ES-I3 (cell line): ENCODE results near the gene IFT80.

ENCODE experiments used
- H3K36me3 ChIP-seq: 2 replicates; pipeline ENCODE4 v1.6.1; 2013; ENCODE audit warnings: mild to moderate bottlenecking, low read length, control low read depth, moderate library complexity; ENCODE audit not compliant: insufficient read depth
- H3K4me1 ChIP-seq: 2 replicates; pipeline ENCODE4 v1.6.1; 2013; ENCODE audit warnings: mild to moderate bottlenecking, control low read depth, low read length; ENCODE audit not compliant: insufficient read depth
- H3K9ac ChIP-seq: 2 replicates; pipeline ENCODE4 v1.6.1; 2013; ENCODE audit warnings: low read depth, mild to moderate bottlenecking, low read length, moderate library complexity
- H3K9me3 ChIP-seq: 2 replicates; pipeline ENCODE4 v1.6.1; 2013; ENCODE audit warnings: mild to moderate bottlenecking, low read length, moderate library complexity; ENCODE audit not compliant: control insufficient read depth, insufficient read depth

IFT80 gene

GRCh38 chr3:160399125-160400029 lies at the start of gene IFT80, which contains the start of gene SMC4:
Gene IFT80 (minus strand): TSS chr3:160399225. CDS start chr3:160384600, 14,625 bp downstream.
Gene SMC4 (plus strand): TSS chr3:160399650. CDS start chr3:160400827, 1,177 bp downstream.
- H3K36me3 ChIP-seq = no peaks in the 10 kb centered on the region
- peak within 1 kb of the TSS; percentile 97 for H3K9ac ChIP-seq
- no peaks in the 10 kb centered on the region for H3K4me1 ChIP-seq
- no peaks in the 10 kb centered on the region for H3K9me3 ChIP-seq

GRCh38 chr3:160447544-160447943 lies 48.5 kb upstream of the IFT80 start:
- H3K9ac ChIP-seq = no peak overlapping the region
- no peaks in the 10 kb centered on the region; the same call in 1 of the 2 replicates for H3K4me1 ChIP-seq
- peaks cover 7% of the 10 kb centered on the region; the same call in 1 of the 2 replicates for H3K9me3 ChIP-seq
- H3K36me3 ChIP-seq = peaks cover 4% of the 10 kb centered on the region

- no peak overlapping the region for H3K9ac ChIP-seq
- H3K36me3 ChIP-seq = peaks cover 4% of the 10 kb centered on the region
- H3K9me3 ChIP-seq = peaks cover 8% of the 10 kb centered on the region; the same call in 1 of the 2 replicates
- no peaks in the 10 kb centered on the region; the same call in 1 of the 2 replicates for H3K4me1 ChIP-seq
Measured at GRCh38 chr3:160446522-160447056, 47.6 kb upstream of the IFT80 start.

GRCh38 chr3:160445854-160446253 lies 46.8 kb upstream of the IFT80 start:
- no peaks in the 10 kb centered on the region; the same call in 1 of the 2 replicates for H3K4me1 ChIP-seq
- peaks cover 4% of the 10 kb centered on the region for H3K36me3 ChIP-seq
- no peak overlapping the region for H3K9ac ChIP-seq
- peaks cover 8% of the 10 kb centered on the region; the same call in 1 of the 2 replicates for H3K9me3 ChIP-seq

GRCh38 chr3:160444411-160444810 lies 45.4 kb upstream of the IFT80 start:
- Histone ChIP-seq H3K9me3 (peaks cover 8% of the 10 kb centered on the region; the same call in 1 of the 2 replicates), H3K9ac (no peak overlapping the region), H3K4me1 (no peaks in the 10 kb centered on the region), H3K36me3 (peaks cover 4% of the 10 kb centered on the region)

GRCh38 chr3:160440687-160441086 lies 41.7 kb upstream of the IFT80 start:
- H3K9ac ChIP-seq = no peak overlapping the region
- H3K9me3 ChIP-seq = peaks cover 8% of the 10 kb centered on the region; the same call in 1 of the 2 replicates
- peaks cover 4% of the 10 kb centered on the region for H3K36me3 ChIP-seq
- H3K4me1 ChIP-seq = no peaks in the 10 kb centered on the region

GRCh38 chr3:160437083-160437455 lies 38.0 kb upstream of the IFT80 start:
- H3K9ac ChIP-seq = no peak overlapping the region
- H3K9me3 ChIP-seq = no peaks in the 10 kb centered on the region
- no peaks in the 10 kb centered on the region; the same call in none of the 2 replicates for H3K36me3 ChIP-seq
- no peaks in the 10 kb centered on the region for H3K4me1 ChIP-seq

GRCh38 chr3:160435747-160436146 lies 36.7 kb upstream of the IFT80 start:
- Histone ChIP-seq H3K9me3 (no peaks in the 10 kb centered on the region), H3K9ac (no peak overlapping the region), H3K4me1 (no peaks in the 10 kb centered on the region), H3K36me3 (peaks cover 5% of the 10 kb centered on the region)

GRCh38 chr3:160435095-160435494 lies 36.1 kb upstream of the IFT80 start:
- Histone ChIP-seq H3K36me3 (peaks cover 5% of the 10 kb centered on the region), H3K4me1 (no peaks in the 10 kb centered on the region), H3K9me3 (no peaks in the 10 kb centered on the region), H3K9ac (no peak overlapping the region)

GRCh38 chr3:160434071-160434470 lies 35.0 kb upstream of the IFT80 start:
- Histone ChIP-seq H3K9ac (no peak overlapping the region), H3K36me3 (peaks cover 8% of the 10 kb centered on the region), H3K9me3 (no peaks in the 10 kb centered on the region), H3K4me1 (no peaks in the 10 kb centered on the region)

- H3K9me3 ChIP-seq = no peaks in the 10 kb centered on the region
- H3K4me1 ChIP-seq = no peaks in the 10 kb centered on the region
- H3K9ac ChIP-seq = no peak overlapping the region
- peaks cover 30% of the 10 kb centered on the region for H3K36me3 ChIP-seq
Measured at GRCh38 chr3:160427832-160428424, 28.9 kb upstream of the IFT80 start.

GRCh38 chr3:160417311-160417710 lies 18.3 kb upstream of the IFT80 start:
- peaks cover 59% of the 10 kb centered on the region for H3K36me3 ChIP-seq
- no peaks in the 10 kb centered on the region for H3K9me3 ChIP-seq

GRCh38 chr3:160413613-160414248 lies 14.7 kb upstream of the IFT80 start:
- no peaks in the 10 kb centered on the region for H3K9me3 ChIP-seq
- peaks cover 43% of the 10 kb centered on the region for H3K36me3 ChIP-seq
- H3K4me1 ChIP-seq = no peaks in the 10 kb centered on the region
- H3K9ac ChIP-seq = no peak overlapping the region

More at GRCh38 chr3:160417311-160417710, 18.3 kb upstream of the IFT80 start:
- H3K4me1 ChIP-seq = no peaks in the 10 kb centered on the region
- H3K9ac ChIP-seq = no peak overlapping the region

GRCh38 chr3:160412477-160412876 lies 13.5 kb upstream of the IFT80 start:
- Histone ChIP-seq H3K36me3 (peaks cover 33% of the 10 kb centered on the region), H3K9ac (no peak overlapping the region), H3K4me1 (no peaks in the 10 kb centered on the region), H3K9me3 (no peaks in the 10 kb centered on the region)
